ENCODE results near the gene ENG.

ENG gene

GRCh38 chr9:127768698-127769097 lies 85.8 kb downstream of the ENG start:
- Histone ChIP-seq H3K4me1 (ENCODE audit: control insufficient read depth, insufficient read depth, low read length) (peaks cover 36% of the 10 kb centered on the region), H3K9me3 (ENCODE audit: control insufficient read depth, insufficient read depth, low read depth, low read length) (no peaks in the 10 kb centered on the region), H3K27ac (ENCODE audit: low read depth, low read length) (peak overlapping the region; percentile 56; the same call in 1 of the 2 replicates), H3K36me3 (ENCODE audit: control insufficient read depth, insufficient read depth, low read length) (no peaks in the 10 kb centered on the region), H3K4me3 (ENCODE audit: low read depth, low read length) (no peak overlapping the region), H3K9ac (ENCODE audit: low read length) (no peak overlapping the region), H3K27me3 (ENCODE audit: control insufficient read depth, insufficient read depth, low read length) (no peaks in the 10 kb centered on the region)

- H3K36me3 ChIP-seq (ENCODE audit: control insufficient read depth, insufficient read depth, low read length): no peaks in the 10 kb centered on the region
- H3K27ac ChIP-seq (ENCODE audit: low read depth, low read length): peak overlapping the region; percentile 56; the same call in 1 of the 2 replicates
- no peak overlapping the region for H3K4me3 ChIP-seq (ENCODE audit: low read depth, low read length)
- H3K9me3 ChIP-seq (ENCODE audit: control insufficient read depth, insufficient read depth, low read depth, low read length): no peaks in the 10 kb centered on the region
- peak overlapping the region; percentile 57 for H3K9ac ChIP-seq (ENCODE audit: low read length)
- H3K27me3 ChIP-seq (ENCODE audit: control insufficient read depth, insufficient read depth, low read length): no peaks in the 10 kb centered on the region
- peaks cover 39% of the 10 kb centered on the region for H3K4me1 ChIP-seq (ENCODE audit: control insufficient read depth, insufficient read depth, low read length)
These were observed 86.5 kb downstream of the ENG start for GRCh38 chr9:127767909-127768331.

- H3K4me1 ChIP-seq (ENCODE audit: control insufficient read depth, insufficient read depth, low read length): peaks cover 41% of the 10 kb centered on the region
- H3K27ac ChIP-seq (ENCODE audit: low read depth, low read length): no peak overlapping the region; the same call in 1 of the 2 replicates
- no peak overlapping the region for H3K9ac ChIP-seq (ENCODE audit: low read length)
- H3K4me3 ChIP-seq (ENCODE audit: low read depth, low read length): no peak overlapping the region
- no peaks in the 10 kb centered on the region for H3K27me3 ChIP-seq (ENCODE audit: control insufficient read depth, insufficient read depth, low read length)
- no peaks in the 10 kb centered on the region for H3K9me3 ChIP-seq (ENCODE audit: control insufficient read depth, insufficient read depth, low read depth, low read length)
- no peaks in the 10 kb centered on the region for H3K36me3 ChIP-seq (ENCODE audit: control insufficient read depth, insufficient read depth, low read length)
These were observed 87.0 kb downstream of the ENG start for GRCh38 chr9:127767410-127767809.

- Histone ChIP-seq H3K27ac (ENCODE audit: low read depth, low read length) (no peak overlapping the region), H3K27me3 (ENCODE audit: control insufficient read depth, insufficient read depth, low read length) (no peaks in the 10 kb centered on the region), H3K9ac (ENCODE audit: low read length) (no peak overlapping the region), H3K4me1 (ENCODE audit: control insufficient read depth, insufficient read depth, low read length) (peaks cover 46% of the 10 kb centered on the region), H3K36me3 (ENCODE audit: control insufficient read depth, insufficient read depth, low read length) (no peaks in the 10 kb centered on the region), H3K4me3 (ENCODE audit: low read depth, low read length) (no peak overlapping the region), H3K9me3 (ENCODE audit: control insufficient read depth, insufficient read depth, low read depth, low read length) (no peaks in the 10 kb centered on the region)
These were observed 89.0 kb downstream of the ENG start for GRCh38 chr9:127765418-127765817.
